Panc1 (cell line): ENCODE measurements around the gene RSPH6A. TPM values are rescaled to one million over a fixed set of nuclear protein-coding genes. Genes with fewer than 3 reads are reported as not detected.
A peak's percentile ranks its signal among the peaks of the same experiment; 100 is the strongest.

Experiments used
- ATAC-seq: fragments of 200-7000 bp; cut with Tn5 transposase; 2 replicates; pipeline ENCODE4 v1.9.1; 2020; ENCODE audit warnings: mild to moderate bottlenecking, moderate library complexity
- BruUV-seq: library from RNA; stranded (reverse); fragments of 400-500 nt; replicated peaks from 2 replicates; lab custom pipeline; 2021; lab: Mats Ljungman, UMichigan
- CTCF ChIA-PET: fragments of 300-600 bp; sonication (Branson Sonifier 250); formaldehyde crosslinking; loops from one replicate; lab custom pipeline; 2022; ENCODE audit warnings: antibody characterized with exemption; lab: Charles Lee
- POLR2A ChIA-PET: fragments of 300-600 bp; sonication (Branson Sonifier 250); formaldehyde crosslinking; loops from one replicate; lab custom pipeline; 2022; ENCODE audit warnings: antibody characterized with exemption; lab: Charles Lee
- DNase-seq: peaks from one replicate; pipeline ENCODE4 v3.0.0-alpha.2; 2010; ENCODE audit warnings: low read depth, low spot score
- H3K27ac ChIP-seq: 2 replicates; pipeline ENCODE4 v1.5.1; 2011; ENCODE audit warnings: mild to moderate bottlenecking, low read length, inconsistent platforms
- H3K27me3 ChIP-seq: fragments of 200-500 bp; sonication (Bioruptor generic); 2 replicates; pipeline ENCODE4 v1.6.0; 2014; ENCODE audit warnings: low read length, inconsistent platforms; ENCODE audit not compliant: control insufficient read depth, insufficient read depth
- H3K36me3 ChIP-seq: fragments of 200-500 bp; sonication (Bioruptor generic); 2 replicates; pipeline ENCODE4 v1.5.1; 2014; ENCODE audit warnings: inconsistent platforms, mild to moderate bottlenecking, low read length, moderate library complexity; ENCODE audit not compliant: control insufficient read depth, insufficient read depth
- H3K4me1 ChIP-seq: 2 replicates; pipeline ENCODE4 v1.5.1; 2011; ENCODE audit warnings: inconsistent platforms, mild to moderate bottlenecking, low read length, moderate library complexity; ENCODE audit not compliant: control insufficient read depth, insufficient read depth
- H3K4me3 ChIP-seq, 2 experiments: 2 replicates each; pipeline ENCODE4 v1.5.1; 2011 to 2012; ENCODE audit warnings: low read depth in 2 of 2, low read length in 2 of 2, mild to moderate bottlenecking in 2 of 2, inconsistent platforms in 1 of 2, moderate library complexity in 1 of 2
- H3K9me3 ChIP-seq: fragments of 200-500 bp; sonication (Bioruptor generic); 2 replicates; pipeline ENCODE4 v1.5.1; 2014; ENCODE audit warnings: low read depth, mild to moderate bottlenecking, inconsistent platforms, low read length, moderate library complexity; ENCODE audit not compliant: control insufficient read depth, insufficient read depth
- POLR2AphosphoS5 ChIP-seq: IDR thresholded peaks from 2 replicates; pipeline ENCODE4 v1.6.1; 2012; ENCODE audit warnings: mild to moderate bottlenecking, low read depth, low read length, moderate library complexity
- SIN3A ChIP-seq: IDR thresholded peaks from 2 replicates; pipeline ENCODE4 v1.6.1; 2012; ENCODE audit warnings: low read depth, mild to moderate bottlenecking, low read length, moderate library complexity, borderline replicate concordance; ENCODE audit not compliant: insufficient read depth
- TCF7L2 ChIP-seq: IDR thresholded peaks from 2 replicates; pipeline ENCODE4 v1.6.1; 2011; ENCODE audit warnings: mild to moderate bottlenecking, low read depth, low read length, inconsistent platforms
- in situ Hi-C: cut with HindIII; loops from 2 replicates; pipeline ENCODE4 v1.10.0; 2016; ENCODE audit warnings: low sequenced_read_pairs, low pct_unique_long_range_greater_than_20kb
- intact Hi-C: fragments of 100-400 bp; cut with micrococcal nuclease; formaldehyde crosslinking; loops from one replicate; pipeline ENCODE4 v1.10.0; 2022; ENCODE audit not compliant: unreplicated experiment
- total RNA-seq: library from RNA; stranded (reverse); gene quantifications from one replicate; pipeline ENCODE4 v1.2.1, GENCODE V29; 2021; ENCODE audit not compliant: unreplicated experiment
- TF ChIP-seq, protein P1 (sequence below), 2 experiments: IDR thresholded peaks; 2 replicates each; pipeline ENCODE4 v1.6.1; 2011 to 2012; ENCODE audit warnings: low read depth in 2 of 2, control low read depth in 1 of 2, low read length in 1 of 2, mild to moderate bottlenecking in 1 of 2, moderate library complexity in 1 of 2; ENCODE audit not compliant: insufficient read depth in 1 of 2
- TF ChIP-seq, protein P2 (sequence below): fragments of 450-650 bp; IDR thresholded peaks from 2 replicates; pipeline ENCODE4 v1.5.1; 2017; ENCODE audit warnings: mild to moderate bottlenecking

The RSPH6A gene
- total RNA-seq, 1 experiment from 2014 or later: not detected

DNA sequence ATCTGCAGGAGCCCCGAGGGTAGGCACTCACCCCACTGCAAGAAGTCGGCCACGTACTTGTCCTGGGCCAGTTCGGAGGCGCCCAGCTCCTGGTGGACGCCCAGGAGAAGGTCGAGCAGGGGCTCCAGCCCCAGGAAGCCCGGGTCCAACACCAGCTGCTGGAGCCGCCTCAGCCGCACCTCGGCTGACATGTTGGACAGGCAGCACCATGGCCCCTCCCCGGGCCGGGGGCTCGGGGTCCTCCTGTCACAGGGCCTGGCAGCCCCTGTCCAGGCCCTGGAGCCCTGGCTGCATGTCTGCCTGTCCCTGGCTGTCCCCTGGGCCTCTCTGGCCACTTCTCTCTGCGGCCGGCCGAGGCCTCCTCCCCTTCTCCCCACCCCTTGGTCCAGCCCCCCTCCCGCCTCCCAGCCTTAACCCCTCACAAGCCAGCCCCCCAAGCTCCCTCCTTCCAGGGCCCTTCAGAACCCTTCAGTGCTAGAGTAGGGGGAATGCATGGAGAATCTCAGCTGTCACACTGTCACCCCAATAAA is 32.9 kb downstream of the RSPH6A start, which contains the start of gene DMPK:
DMPK (minus strand) TSS at position 329 of the 530 bp plus-strand sequence; CDS start at position 191, 138 bp downstream.
- H3K36me3 ChIP-seq: no peaks in the 10 kb centered on the region
- H3K4me1 ChIP-seq: peaks cover 25% of the 10 kb centered on the region
- intact Hi-C loops (no loop called here), in situ Hi-C loops (no loop called here)
- H3K27ac ChIP-seq: peak within 1 kb of the TSS; percentile 87
- peak within 1 kb of the TSS; percentile 52 to 62 for H3K4me3 ChIP-seq
- no peak for DNase-seq
- peak; percentile 58 for ATAC-seq
- no peaks in the 10 kb centered on the region for H3K9me3 ChIP-seq
- H3K27me3 ChIP-seq: no peaks in the 10 kb centered on the region
- TF ChIP-seq POLR2AphosphoS5 (peak; percentile 70; the same call in 1 of the 2 replicates), TCF7L2 (no peak)
- ChIA-PET CTCF (interaction anchor here (0.5 to 1.0 kb wide), 5 partner anchors 13 to 120 kb away, joined by 3 to 10 read pairs (median 7); partner anchors contain the start of gene SIX5), POLR2A (interaction anchor here (0.6 kb wide), 1 partner anchor 11 kb away, joined by 8 read pairs; no protein-coding TSS in a partner anchor)
- no TSS peak for BruUV-seq

DNA sequence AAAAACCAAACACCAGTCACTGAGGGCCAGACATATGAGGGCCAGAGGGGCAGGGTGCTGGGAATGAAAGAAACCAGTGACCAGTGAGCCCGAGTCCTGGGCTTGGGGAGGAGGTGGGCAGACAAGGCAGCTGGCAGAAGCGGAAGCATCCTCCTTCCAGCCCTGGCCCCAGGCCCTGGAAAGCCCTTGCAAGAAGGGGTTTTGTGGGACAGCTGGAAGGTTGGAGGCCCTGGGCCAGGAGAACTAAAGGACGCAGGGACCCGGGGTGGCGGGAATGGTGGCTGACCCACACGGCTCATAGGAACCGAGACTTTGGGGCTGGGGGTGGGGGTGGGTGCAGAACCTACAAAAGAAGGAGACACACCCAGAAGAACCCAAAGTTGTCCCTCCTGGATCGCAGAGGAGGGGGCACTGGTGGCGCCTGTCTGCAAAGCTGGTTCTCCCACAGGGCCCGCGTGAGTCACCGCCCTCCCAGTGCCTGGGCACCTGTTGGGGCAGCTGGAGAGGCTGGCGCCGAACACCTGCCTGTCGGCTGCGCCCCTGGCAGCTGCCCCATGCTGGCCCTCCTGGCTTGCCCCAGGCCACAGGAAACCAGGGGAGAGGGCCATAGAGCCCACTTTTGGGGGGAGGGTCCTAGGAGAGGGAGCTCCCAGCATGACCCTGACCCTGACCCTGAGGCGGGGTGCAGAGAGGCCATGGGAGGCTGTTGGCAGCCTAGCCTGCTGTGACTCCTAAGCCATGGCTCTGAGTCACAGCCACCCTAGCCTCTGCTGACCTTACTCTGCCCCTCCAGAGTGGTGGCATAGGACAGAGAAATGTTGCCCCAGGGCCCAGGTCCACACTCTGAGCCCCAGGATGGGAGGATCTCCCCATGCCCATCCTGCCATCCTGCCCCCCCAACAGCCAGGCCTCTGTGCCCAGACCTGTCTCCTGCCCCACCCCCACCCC is 33.6 kb downstream of the RSPH6A start:
- Histone ChIP-seq H3K4me3 (peak overlapping the region; percentile 52 to 62), H3K27ac (peak overlapping the region; percentile 67), H3K36me3 (no peaks in the 10 kb centered on the region), H3K9me3 (no peaks in the 10 kb centered on the region), H3K4me1 (peaks cover 25% of the 10 kb centered on the region), H3K27me3 (no peaks in the 10 kb centered on the region)
- DNase-seq (no peak), ATAC-seq (peak; percentile 66)
- no TSS peak for BruUV-seq
- in situ Hi-C loops: no loop called here
- ChIA-PET POLR2A (no interaction called here), CTCF (interaction anchor here (0.9 kb wide), 1 partner anchor 18 kb away, joined by 10 read pairs; no protein-coding TSS in a partner anchor)
- TF ChIP-seq, protein P1, sequence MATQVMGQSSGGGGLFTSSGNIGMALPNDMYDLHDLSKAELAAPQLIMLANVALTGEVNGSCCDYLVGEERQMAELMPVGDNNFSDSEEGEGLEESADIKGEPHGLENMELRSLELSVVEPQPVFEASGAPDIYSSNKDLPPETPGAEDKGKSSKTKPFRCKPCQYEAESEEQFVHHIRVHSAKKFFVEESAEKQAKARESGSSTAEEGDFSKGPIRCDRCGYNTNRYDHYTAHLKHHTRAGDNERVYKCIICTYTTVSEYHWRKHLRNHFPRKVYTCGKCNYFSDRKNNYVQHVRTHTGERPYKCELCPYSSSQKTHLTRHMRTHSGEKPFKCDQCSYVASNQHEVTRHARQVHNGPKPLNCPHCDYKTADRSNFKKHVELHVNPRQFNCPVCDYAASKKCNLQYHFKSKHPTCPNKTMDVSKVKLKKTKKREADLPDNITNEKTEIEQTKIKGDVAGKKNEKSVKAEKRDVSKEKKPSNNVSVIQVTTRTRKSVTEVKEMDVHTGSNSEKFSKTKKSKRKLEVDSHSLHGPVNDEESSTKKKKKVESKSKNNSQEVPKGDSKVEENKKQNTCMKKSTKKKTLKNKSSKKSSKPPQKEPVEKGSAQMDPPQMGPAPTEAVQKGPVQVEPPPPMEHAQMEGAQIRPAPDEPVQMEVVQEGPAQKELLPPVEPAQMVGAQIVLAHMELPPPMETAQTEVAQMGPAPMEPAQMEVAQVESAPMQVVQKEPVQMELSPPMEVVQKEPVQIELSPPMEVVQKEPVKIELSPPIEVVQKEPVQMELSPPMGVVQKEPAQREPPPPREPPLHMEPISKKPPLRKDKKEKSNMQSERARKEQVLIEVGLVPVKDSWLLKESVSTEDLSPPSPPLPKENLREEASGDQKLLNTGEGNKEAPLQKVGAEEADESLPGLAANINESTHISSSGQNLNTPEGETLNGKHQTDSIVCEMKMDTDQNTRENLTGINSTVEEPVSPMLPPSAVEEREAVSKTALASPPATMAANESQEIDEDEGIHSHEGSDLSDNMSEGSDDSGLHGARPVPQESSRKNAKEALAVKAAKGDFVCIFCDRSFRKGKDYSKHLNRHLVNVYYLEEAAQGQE (IDR thresholded peaks at IDR 0.05; ENCODE audit: insufficient read depth in 1 of 2, low read depth in 2 of 2, low read length in 1 of 2): no peak
- TF ChIP-seq, protein P2, sequence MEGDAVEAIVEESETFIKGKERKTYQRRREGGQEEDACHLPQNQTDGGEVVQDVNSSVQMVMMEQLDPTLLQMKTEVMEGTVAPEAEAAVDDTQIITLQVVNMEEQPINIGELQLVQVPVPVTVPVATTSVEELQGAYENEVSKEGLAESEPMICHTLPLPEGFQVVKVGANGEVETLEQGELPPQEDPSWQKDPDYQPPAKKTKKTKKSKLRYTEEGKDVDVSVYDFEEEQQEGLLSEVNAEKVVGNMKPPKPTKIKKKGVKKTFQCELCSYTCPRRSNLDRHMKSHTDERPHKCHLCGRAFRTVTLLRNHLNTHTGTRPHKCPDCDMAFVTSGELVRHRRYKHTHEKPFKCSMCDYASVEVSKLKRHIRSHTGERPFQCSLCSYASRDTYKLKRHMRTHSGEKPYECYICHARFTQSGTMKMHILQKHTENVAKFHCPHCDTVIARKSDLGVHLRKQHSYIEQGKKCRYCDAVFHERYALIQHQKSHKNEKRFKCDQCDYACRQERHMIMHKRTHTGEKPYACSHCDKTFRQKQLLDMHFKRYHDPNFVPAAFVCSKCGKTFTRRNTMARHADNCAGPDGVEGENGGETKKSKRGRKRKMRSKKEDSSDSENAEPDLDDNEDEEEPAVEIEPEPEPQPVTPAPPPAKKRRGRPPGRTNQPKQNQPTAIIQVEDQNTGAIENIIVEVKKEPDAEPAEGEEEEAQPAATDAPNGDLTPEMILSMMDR: no peak
- no peak for TF ChIP-seq SIN3A
- TF ChIP-seq POLR2AphosphoS5: peak; percentile 43; the same call in 1 of the 2 replicates
- intact Hi-C loops: no loop called here
